GM18502 (cell line): ENCODE data around the gene ANKS4B.
"Not testable (repeated sequence)": the region's sequence is repeated elsewhere in the genome, so short reads cannot be mapped to it uniquely, and the experiment has no call there.

Experiments
- ATAC-seq: cut with Tn5 transposase; IDR thresholded peaks from one replicate; pipeline ENCODE4 v1.9.1; 2021; ENCODE audit warnings: mild to moderate bottlenecking; ENCODE audit not compliant: unreplicated experiment, poor library complexity

The ANKS4B gene

DNA sequence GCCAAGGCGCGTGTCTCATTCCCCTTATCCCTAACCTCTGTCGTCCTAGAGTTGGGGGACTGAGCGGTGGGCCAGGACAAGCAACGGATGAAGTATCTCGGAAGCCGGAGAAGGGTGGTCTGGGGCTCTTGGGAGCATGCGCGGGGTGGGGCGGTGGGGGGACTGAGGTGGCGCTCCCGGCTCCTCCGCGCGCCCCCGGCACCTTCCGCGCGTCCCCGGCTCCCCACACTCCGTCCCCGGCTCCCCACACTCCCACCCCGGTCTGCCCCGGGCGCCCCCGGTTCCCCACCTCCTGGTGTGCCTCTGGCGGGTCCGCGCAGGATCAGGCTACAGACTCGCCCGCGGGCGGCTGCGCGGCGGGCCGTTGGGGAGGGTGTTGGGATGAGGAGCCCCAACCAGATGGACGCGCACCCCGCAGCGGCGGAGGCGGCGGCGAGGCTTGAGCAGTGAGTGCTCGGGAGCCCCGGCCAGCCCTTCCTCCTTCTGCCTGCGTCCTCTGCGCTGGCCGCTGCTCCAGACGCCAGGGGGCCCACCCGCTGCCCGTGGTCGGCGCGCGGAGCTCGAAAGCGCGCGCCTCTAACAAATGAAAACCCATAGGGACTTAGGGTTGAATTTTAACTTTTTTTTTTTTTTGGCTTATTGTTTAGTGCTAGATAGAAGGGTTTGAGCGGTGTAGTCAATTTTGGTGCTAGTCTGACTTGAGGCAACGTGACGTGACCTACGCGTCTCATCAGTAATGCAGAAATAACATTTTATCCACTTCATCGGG is 50.2 kb downstream of the ANKS4B start:
- ATAC-seq: no peak

DNA sequence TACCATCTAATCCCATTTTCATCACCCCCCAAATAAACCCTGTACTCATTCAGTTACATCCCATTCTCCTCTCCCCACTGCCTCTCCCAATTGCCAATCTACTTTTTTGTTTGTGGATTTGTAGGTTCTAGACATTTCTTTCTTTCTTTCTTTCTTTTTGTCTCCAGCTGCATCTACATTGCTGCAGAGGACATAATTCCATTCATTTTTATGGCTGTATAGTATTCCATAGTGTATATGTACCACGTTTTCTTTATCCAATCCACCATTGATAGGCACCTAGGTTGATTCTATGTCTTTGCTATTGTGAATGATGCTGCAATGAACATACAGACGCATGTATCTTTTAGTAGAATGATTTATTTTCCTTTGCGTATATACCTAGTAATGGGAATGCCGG is 50.9 kb downstream of the ANKS4B start:
- ATAC-seq: no peak

DNA sequence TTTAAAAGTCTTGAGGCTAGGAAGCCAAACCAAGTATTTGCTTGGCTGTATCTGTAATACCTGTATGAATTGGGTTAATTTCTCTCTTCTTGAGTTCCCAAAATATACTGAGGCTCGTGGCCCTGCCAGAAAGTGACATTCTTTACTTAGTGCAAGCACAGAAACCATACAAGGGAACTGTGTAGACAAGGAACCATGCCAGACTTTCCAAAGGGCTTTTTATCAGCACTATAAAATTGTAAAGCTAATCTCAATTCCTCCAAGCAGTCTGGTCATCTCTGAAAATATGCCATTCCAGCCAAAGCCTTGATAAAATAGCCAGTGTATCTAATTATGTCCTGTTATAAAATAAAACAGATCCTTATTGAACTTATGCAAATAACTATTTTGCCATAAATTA is 51.8 kb downstream of the ANKS4B start:
- ATAC-seq: no peak

DNA sequence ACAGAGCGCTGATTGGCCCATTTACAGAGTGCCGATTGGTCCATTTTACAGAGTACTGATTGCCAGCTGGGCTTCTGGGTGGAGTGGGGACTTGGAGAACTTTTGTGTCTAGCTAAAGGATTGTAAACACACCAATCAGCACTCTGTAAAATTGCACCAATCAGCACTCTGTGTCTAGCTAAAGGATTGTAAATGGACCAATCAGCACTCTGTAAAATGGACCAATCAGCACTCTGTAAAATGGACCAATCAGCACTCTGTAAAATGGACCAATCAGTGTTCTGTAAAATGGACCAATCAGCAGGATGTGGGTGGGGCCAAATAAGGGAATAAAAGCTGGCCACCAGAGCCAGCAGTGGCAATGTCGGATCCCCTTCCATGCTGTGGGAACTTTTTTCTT is 56.3 kb downstream of the ANKS4B start:
- ATAC-seq: not testable (repeated sequence)

DNA sequence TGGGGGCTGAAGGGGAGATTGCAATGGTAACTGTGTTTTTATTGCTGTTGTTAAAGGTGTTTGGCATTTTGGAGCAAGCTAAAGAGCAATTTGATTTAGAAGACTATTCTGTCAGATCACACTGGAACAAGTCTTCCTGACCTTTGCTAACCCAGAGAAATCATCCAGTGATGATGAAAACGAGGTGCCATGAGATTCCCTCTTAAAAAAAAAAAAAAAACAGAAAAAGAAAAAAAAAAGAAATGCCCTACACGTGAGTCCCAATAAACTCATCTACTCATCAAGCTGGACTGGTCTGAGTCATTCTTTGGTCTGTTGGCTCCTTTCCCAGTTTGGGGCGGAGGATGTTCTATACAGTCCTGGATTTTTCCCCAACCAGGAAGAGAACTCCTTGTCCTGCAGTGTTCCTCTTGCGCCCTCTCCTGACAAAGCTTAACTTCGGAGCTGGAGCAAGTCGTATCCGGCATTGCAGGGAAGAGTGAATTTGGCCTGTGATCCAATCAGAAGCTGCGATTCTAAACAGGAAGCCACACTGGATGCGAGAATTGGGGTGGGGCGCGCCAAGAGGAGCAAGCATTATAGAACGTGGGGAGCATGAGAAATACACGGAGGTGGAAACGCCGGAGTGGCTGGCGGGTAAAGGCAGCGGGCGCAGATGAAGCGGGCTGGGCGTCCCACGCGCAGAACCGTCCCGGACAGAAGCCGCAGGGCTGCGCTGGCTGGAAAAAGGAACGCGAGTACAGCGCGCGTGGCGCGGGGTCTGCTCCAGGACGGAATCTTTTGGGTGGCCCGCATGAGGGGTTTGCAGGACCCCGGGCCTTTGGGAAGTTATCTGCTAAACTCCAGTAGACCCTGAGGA is 67.0 kb downstream of the ANKS4B start:
- peak; percentile 60 for ATAC-seq

DNA sequence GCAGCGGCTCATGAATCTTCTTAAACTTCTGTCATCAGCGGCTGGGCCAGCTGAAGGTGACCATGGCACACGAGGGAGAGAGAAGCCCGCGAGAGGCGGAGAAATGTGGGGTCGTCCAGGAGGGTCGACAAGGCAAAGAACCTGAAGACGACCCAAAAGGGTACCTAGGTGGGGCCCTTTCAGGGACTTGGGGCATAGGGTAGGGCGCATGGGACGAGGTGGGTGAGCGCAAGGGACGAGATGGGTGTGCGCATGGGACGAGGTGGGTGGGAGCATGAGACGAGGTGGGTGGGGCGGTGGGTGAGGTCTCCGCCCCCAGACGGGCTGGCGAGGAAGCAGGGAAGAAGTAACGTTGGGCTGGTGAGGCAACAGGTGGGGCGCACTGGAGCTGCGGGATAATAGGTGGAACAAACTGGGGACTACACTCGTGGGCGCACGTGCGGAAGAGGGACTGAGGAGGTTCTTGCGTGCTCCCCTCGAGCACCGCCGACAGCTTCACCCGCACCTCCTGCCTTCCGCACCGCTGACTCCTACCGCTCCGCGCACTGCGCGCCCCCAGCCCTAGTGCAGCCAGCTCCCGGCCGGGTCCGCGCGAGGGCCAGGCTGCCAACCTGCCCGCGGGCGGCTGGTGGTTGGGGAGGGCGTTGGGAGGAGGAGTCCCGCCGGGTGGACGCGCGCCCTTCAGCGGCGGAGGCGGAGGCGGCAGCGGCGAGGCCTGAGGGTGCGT is 67.8 kb downstream of the ANKS4B start:
- ATAC-seq: peak; percentile 54

DNA sequence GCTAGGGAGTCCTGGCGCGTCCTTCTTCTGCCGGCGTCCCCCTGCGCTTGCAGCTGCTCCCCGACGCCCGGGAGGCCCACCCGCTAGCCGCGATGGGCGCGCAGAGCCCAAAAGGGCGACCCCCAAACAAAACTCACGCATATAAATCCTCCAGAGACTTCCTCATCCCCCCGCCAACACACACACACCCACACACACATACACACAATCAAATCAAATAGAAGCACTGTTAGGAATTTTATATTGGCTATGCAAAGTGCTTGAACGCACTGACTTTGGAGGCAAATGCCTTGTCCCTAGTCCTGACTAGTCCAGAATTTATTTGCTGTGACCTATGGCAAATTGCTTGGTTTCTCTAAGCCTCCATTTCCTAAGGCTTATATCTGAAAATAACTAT is 68.4 kb downstream of the ANKS4B start:
- ATAC-seq: no peak

DNA sequence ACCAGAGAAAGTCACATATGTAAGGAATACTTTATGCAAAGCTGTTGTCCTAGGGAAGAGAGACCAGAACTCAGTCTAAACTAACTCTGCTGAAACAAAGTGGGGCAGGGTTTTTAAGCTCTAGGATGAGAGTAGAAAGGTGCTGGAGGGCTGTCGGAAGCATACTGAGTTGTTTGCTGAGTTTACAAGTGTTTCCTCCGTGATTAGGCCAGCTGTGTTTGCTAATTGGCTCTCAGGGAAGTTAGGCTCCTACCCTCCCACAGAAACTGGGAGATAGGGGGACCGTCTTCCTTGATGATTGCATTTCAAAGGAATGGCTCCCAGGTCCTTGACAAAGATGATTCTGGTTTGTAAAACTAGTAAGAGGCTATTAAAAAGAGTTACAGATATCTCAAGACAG is 69.0 kb downstream of the ANKS4B start:
- ATAC-seq: no peak

DNA sequence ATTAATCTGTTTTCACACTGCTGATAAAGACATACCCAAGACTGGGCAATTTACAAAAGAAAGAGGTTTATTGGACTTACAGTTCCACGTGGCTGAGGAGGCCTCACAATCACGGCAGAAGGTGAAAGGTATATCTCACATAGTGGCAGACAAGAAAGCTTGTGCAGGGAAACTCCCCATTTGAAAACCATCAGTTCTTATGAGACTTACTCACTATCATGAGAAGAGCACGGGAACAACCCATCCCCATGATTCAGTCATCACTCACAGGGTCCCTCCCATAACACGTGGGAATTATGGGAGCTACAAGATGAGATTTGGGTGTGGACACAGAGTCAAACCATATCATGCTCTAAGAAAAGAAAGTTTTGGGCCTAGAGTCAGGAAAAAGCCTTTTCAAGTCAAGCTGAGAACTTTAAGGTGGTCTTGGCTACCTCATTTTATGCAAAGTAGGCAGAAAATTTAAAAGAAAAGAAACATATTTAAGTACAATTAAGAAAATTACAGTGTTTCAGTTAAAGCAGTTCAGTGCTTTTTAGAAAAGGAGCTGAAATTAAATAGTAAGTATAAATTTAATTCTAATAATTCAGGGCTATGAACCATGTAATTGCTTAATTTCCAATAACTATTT is 69.5 kb downstream of the ANKS4B start:
- ATAC-seq: no peak
